ENCODE results near the gene EVI5.
A peak's percentile ranks its signal among the peaks of the same experiment; 100 is the strongest.

Gene EVI5

DNA sequence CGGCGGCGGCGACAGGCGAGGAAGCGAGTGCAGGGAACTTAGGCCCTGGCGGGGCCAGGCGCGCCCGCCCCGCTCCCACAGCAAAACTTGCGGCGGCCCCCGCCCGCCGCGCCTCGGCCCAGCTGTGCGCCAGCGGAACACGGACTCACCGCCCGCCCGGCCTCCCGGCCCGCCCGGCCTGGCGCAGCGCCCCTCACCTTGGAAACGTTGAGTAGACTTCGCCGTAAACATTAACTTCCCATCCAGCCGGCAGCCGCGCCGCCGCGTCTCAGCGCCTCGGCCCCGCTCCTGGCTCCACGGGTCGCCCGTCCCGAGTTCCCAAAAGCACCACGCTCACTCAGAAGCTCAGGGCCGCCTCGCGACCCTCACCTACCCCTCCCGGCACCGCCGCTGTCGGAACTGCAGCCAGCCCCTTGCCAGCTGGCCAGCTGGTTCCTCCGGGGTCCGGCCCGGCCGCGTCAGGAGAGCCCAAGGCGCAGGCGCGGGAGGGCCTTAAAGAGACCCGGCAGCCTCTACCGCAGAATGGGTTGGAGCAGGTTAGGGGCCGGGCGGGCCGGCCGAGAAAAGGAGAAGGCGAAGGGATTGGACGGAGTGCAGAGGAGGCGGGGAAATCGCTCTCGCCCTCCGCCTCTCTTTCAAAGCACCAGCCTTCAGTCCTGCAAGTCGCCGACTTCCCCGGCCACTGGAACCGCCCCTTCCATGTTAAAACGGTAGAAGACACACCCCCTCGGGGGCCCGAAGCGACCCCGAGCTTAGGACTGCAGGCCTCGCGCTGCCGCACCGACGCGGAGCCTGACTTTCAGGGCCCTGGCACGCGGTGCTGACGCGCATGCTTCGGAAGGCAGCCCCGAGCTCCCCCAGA lies at the start of gene EVI5:
EVI5 (minus strand) TSS at position 470 of the 862 bp plus-strand sequence. CDS start 48,562 bp downstream, outside the sequence.
- DNase-seq (ENCODE audit: low read depth), result peak; percentile 97

DNA sequence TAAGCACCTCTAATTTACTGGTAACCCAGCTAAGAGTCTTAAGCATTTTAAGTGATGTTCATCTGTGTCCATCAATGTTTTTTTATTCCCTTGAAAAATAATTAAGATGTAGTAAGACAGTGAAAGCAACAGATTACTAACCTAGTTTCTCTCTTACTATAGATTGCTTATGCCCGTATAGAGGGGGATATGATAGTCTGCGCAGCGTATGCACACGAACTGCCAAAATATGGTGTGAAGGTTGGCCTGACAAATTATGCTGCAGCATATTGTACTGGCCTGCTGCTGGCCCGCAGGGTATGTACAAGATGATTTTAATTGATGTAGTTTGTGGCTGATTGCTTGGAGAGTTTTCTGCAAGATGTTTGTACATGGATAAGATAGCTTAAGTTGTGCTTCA lies 49.7 kb upstream of the EVI5 start:
- no peak for DNase-seq (ENCODE audit: low read depth)

DNA sequence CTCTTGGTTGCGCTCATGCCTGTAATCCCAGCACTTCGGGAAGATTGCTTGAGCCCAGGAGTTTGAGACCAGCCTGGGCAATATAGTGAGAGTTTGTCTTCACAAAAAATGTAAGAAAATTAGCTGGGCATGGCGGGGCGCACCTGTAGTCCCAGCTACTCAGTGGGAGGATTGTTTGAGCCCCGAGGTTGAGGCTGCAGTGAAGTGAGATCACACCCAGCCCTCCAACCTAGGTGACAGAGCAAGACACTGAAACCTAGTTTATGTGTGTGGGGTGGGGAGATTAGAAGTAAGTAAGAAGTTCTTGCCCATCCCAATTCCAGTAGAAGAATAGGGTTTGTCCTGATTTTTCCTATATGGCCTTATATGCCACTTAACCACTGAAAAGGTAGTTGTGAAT lies 48.9 kb upstream of the EVI5 start:
- no peak for DNase-seq (ENCODE audit: low read depth)

DNA sequence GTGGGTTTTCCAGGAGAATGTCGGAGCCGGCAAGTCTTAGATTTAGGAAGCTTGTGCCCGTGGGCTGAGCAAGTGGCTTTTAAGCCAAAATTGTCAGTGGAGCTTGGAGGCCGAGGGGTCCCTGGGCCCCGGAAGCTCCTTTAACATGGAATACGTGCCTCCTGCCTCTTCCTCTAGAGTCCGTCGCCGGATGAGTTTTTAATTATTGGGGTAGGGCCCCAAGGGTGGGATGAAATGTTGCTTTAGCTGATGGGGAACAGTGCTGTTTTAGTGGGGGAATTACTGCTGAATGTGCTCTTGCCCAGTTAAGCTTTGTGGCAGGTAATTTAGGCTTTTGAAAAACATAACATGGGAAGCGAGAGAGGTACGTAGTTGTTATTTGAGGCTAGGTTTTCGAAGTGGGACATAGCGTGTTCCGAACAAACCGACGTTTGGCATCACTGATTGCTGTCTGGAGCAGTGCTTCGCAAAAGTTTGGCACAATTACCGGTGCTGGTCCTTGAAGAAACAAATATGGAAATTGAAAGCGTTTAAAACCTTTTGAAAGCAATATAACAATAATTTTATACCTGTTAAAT lies 47.7 kb upstream of the EVI5 start:
- DNase-seq (ENCODE audit: low read depth), result no peak

DNA sequence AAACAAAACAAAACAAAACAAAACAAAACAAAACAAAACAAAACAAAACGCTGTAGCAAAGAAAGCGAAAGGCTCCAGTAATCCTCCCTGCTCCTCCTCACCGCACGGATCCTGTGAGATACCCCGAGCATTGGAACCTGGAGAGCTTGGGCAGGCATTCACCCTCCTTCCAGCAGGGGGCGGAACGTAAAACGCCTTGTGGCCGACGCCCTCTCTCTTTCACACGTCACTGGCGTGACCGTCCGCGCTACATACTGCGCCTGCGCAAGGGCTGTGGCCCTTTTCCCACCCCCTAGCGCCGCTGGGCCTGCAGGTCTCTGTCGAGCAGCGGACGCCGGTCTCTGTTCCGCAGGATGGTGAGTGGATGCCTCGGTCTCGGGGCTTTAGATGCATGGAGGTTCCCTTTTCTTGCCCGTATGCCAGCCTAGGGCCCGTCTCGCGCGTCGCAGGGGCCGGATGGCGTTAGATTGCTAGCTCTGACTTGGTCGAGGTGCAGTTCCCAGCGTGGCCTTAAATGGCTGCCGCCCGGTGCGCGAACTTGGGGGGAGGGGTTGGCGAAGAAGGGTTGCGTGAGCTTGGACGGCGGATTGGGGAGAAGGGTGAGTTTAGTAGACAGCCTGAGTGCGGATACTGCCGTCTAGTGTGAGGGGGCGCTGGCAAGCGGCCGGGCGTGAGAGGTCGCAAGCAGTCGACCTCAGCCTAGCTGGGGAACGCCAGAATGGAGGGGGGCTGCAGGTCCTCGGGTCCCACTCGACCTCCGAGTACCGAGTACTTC lies 47.0 kb upstream of the EVI5 start, which contains the start of gene RPL5:
RPL5 (plus strand) TSS at position 279 of the 775 bp plus-strand sequence; CDS start at position 354, 75 bp downstream.
- peak; percentile 98 for DNase-seq (ENCODE audit: low read depth)

DNA sequence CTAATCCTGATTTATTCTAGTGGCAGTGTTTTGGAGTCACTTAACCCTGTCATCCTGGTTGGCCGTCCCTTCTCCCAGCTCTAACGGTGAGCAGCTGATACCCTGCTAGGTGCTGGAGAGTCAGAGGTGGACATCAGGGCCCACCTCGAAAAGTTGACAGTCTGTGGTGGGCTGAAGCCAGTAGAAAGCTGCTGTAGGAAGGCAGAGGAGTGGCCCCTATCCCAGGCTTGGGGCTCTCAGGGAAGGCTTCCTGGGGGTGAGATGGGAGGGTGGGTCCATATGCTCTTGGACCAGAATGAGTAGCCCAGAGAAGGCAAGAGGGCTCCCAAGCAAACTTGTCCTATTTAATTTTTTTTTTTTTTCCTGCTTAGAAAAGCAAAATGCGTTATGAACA lies 46.5 kb upstream of the EVI5 start:
- DNase-seq (ENCODE audit: low read depth), result no peak

DNA sequence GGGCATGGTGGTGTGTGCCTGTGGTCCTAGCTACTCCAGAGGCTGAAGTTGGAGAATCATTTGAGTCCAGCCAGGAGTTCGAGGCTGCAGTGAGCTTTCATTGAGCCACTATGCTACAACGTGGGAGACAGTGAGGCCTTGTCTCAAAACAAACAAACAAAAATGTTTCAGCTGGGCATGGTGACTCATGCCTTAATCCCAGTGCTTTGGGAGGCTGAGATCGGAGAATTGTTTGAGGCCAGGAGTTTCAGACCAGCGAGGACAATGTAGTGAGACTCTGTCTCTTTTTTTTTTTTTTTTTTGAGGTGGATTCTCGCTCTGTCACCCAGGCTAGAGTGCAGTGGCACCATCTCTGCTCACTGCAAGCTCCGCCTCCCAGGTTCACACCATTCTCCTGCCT lies 41.9 kb upstream of the EVI5 start:
- DNase-seq (ENCODE audit: low read depth), result no peak

DNA sequence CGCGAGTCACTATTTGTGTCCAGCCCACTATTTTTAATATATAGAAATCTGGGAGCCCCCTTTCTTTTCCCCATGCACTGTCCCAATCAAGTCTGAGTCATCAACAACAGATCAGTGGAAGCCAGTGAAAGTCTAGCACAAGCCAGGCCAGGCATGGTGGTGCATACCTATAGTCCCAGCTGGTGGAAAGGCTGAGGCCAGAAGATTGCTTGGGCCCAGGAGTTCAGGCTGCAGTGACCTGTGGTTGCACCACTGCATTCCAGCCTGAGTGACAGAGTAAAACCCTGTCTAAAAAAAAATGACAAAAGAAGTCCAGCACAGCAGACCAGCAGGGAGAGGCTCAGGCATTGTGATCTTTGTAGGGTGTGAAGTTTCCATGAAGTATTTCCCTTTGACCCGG lies 38.0 kb upstream of the EVI5 start:
- peak; percentile 66 for DNase-seq (ENCODE audit: low read depth)

DNA sequence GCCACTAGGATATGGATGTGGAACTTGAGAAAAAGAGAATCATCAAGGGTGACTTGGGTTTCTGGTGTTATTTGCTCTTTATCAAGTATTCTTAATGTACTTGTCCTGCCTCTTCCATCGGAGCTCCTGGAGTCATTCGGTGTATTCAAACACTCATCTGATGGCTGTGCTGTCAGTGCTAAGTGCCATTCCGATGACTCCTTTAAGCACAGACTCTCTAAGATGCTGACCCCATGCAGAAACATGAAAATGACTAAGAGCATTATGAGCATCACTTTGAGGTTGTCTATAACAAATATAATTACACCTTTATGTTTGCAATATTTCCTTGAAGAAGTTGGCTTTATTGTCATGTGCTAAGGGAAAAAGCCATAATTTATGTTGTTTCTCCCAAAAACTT lies 35.6 kb upstream of the EVI5 start:
- no peak for DNase-seq (ENCODE audit: low read depth)

DNA sequence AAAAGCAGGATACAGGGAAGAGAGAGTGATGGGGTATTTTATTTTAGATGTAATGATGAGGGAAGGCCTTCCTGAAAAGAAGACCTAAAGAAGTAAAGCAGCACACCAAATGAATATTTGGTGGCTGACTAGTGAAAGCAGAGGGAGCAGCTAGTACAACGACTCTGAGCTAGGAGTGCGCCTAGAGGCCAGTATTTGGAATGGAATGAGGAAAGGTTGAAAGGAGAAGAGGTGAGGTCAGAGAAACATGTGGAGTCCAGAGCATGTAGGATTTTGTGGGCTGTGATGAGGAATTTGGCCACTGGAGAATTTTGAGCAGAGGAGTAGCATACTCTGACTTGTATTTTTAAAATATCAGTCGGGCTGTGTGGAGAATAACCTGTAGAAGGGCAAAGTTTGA lies 35.1 kb upstream of the EVI5 start:
- no peak for DNase-seq (ENCODE audit: low read depth)

DNA sequence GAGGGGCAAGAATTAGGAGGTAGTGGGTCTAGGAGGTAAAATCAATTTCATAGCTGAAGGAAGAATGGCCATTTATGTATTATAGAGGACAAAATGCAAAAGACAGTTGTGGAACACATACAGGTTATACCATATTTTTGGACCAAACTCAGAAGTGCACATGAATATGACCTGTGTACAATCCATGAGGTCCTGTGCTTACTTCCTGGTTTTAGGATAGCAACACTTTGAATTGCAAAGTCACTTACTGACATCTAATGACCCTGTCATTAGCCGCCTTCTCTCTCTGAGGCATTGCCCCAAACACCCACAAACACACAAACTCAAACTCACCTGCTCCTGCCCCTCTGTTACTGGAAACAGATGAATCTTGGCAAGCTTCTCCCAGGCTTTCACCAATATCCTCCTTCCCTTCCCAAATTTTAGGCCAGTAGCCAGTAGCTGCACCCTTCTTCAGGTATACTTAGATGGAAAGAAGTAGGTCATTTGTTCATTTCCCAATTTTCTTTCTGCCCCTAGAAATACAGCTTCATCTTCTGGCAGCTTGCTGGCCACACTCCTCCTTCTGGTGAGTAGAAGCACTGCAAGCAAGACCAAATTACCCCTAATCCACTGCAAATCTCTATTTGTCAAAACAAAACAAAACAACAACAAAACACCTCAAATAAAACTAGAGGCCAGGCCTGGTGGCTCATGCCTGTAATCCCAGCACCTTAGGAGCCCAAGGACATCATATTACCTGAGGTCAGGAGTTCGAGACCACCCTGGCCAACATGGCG lies 33.3 kb upstream of the EVI5 start:
- DNase-seq (ENCODE audit: low read depth), result no peak

DNA sequence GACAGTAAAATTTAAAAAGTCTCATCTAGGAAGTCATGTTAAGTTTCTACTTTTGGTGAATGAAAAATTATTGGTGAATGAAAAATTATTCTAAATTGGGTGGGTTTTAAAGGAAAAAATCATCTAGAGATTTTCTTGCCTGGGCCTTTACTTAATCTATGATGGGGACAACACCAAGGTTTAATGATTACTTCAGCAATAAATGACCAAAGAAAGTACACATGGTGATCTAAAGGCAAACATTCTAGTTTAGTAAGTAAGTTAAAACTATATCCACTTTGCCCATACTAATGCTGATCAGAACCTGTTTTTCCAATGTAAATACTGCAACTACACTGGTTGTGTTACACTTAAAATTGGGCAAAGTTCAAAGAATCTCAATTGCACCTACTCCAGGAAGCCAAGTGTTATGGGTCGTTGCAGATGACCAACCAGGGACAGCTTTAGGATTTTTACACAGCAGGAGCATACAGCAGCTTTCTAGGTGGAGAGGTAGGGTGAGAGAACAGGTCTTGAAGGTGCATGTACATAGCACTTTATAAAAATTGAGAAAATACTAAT lies 32.3 kb upstream of the EVI5 start:
- DNase-seq (ENCODE audit: low read depth), result no peak

DNA sequence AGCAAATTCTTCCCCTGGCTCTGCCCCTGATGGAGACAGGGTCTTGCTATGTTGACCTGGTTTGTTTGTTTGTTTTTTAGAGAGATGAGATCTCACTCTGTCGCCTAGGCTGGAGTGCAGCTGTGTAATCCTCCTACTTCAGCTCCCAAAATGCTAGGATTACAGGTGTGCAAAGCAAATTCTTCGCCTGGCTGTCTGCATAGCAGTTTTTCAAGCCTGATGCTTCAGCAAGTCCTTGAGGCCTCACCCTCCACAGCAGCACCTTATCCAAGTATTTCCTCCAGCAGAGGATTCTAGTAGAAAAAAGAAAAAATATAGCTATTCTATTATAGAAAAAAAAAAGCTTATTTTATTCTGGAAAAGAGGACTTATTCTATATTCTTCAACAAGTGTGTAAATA lies 31.8 kb upstream of the EVI5 start:
- no peak for DNase-seq (ENCODE audit: low read depth)

DNA sequence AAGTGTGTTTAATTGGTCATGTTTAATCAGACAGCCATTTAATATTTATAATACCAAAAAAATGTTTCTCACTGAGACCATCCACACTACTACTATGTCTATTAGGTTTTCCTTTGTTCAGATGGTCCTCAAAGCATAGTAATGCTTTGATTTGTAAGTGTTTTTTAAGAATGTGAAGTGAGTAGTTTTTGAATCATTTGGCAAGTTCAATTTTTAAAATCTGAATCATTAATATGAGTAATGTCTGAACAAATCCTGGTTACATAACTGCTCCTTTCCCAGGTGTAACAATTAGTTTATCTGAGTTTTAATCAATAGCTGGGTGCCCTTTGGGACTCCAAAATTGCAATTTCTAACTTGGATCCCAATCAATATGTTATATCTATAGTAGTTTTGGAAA lies 23.5 kb upstream of the EVI5 start:
- no peak for DNase-seq (ENCODE audit: low read depth)

DNA sequence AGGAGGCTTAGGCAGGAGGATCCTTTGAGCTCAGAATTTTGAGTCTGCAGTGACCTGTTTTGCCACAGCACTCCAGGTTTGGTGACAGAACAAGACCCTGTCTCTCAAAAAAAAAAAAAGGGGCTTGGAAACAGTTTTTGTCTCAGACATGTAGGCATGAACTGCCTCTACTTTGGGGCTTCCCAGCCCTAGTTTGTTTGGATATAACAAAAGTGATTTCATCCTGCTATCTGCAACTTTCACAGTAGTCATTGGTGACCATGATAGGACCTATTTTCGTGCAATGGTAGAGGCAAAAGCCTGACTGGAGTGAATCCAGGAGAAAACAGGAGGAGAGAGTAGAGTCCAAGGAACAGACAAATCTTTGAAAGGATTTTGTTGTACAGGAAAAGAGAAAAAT lies 20.3 kb upstream of the EVI5 start:
- DNase-seq (ENCODE audit: low read depth), result no peak

DNA sequence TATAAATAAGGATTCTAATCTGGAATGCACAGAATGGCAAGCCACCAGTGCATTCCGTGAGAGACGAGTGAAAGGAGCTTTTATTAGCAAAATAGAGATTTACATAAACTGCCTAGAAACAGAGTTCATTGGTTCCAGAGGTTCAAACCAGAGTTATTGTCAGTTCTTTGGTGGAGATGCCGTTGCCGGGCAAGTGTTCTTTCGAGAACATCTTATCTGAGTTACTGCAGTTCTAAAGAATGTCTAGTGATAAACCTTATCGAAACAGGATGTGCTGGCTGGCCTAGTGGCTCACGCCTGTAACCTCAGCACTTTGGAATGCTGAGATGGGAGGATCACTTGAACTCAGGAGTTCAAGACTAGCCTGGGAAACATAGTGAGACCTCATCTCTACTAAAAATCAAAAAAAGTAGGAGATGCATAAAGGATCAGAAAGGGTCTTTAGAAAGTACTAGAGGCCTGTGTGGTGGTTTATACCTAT lies 19.9 kb upstream of the EVI5 start:
- peak; percentile 96 for DNase-seq (ENCODE audit: low read depth)

DNA sequence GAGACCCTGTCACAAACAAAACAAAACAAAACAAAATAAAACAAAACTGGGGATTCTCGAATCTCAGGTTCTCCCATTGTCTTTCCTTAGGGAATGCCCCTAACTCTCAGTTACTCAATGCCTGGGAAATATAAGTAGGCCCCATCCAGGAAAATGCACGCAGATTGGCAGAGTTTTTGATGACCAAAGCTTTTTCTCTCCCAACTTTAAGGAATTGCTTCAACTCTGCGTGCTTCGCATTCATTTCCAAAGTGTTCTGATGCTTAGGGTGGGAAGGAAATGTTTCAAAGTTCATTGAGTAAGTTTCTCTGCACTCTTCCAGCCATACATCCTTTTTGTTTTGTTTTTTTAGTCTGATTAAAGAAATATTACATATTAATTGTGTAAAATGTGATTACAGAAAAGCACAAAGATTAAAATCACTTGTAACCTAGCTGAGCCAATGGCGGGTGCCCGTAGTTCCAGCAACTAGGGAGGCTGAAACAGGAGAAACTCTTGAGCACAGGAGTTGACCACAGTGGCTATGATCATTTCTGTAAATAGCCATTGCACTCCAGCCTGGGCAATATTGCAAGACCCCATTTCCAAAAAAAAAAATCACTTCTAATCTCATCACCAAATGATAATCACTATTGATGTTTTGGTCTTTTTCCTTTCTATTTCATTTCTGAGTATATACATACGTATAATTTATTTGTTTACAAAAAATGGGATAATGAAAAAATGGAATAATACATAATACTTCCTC lies 18.4 kb upstream of the EVI5 start:
- no peak for DNase-seq (ENCODE audit: low read depth)

DNA sequence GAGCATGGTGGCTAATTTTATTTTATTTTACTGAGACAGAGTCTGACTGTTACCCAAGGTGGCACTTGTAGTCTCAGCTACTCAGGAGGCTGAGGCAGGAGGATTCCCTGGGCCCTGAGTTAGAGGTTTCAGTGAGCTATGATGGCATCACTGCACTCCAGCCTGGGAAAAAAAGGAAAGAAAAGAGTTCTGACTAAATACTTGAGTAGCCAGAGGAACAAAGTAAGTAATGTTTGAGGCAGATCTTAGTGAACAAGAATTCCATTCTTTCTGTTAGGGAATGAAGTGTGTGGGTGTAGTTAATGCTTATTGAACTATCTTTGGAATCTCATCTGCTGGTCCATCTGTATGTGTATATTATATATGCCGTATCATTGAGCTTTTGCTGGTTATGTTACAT lies 13.1 kb upstream of the EVI5 start:
- DNase-seq (ENCODE audit: low read depth), result no peak

DNA sequence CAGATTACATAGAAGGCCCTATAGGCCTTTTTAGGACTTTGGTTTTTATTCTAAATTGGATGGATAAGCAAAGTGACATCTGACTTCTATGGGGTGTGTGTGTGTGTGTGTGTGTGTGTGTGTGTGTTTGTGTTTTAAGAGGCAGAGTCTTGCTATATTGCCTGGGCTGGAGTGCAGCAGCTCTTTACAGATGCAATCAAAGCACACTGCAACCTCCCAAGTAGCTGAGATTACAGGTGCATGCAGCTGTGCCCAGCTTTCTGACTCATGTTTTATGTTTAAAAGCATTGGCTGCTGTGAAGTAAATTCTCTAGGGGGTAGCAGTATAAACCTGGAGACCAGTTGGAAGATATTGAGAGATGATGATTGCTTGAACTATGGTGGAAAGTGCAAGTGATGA lies 12.4 kb upstream of the EVI5 start:
- no peak for DNase-seq (ENCODE audit: low read depth)

DNA sequence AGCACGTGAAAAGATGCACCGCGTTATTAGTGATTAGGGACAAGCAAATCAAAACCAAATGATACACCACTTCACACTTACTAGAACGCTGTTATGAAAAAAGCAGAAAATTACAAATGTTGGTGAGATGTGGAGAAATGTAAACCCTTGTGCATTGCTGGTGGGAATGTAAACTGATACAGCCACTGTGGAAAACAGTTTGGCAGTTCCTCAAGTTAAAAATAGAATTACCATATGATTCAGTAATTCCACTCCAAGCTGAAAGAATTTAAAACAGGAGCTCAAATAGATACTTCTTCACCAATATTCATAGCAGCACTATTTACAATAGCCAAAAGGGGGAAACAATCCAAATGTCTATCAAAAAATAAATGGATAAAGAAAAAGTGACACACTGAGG lies 10.3 kb upstream of the EVI5 start:
- no peak for DNase-seq (ENCODE audit: low read depth)

DNA sequence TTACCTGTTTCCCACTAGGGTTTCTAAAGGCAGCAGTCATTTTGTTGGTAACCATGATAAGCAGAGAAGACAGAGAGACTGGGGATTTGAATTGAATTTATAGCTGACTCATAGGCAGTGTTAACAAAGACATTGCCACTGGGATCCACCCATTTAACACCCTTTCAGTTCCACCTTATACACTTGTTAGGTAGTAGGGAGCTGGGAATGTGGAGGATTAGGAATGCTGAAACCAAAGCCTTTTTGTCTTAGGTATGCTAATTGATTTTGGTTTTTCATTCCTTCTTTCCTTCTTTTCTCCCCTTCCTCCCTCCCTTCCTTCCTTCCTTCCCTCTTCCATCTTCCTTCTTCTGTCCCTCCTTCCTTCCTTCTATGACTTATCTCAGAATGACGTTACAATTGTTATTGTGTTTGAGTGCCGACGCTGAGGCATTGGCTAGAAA lies 7.5 kb upstream of the EVI5 start:
- DNase-seq (ENCODE audit: low read depth), result no peak

Data from HS-27A (cell line).